GM19239 (cell line): Measurements from ENCODE around the gene GID8.

ENCODE experiments used
- DNase-seq: peaks from one replicate; pipeline ENCODE4 v3.0.0; 2011; ENCODE audit warnings: low spot score; ENCODE audit not compliant: insufficient read length
- FAIRE-seq: peaks from 2 replicates; lab custom pipeline; 2011; peaks lifted over from hg19 to GRCh38; lab: Jason Lieb, UNC

Gene GID8

GRCh38 chr20:62901891-62902290, 36.1 kb upstream of the GID8 start:
- FAIRE-seq = no peak

DNA sequence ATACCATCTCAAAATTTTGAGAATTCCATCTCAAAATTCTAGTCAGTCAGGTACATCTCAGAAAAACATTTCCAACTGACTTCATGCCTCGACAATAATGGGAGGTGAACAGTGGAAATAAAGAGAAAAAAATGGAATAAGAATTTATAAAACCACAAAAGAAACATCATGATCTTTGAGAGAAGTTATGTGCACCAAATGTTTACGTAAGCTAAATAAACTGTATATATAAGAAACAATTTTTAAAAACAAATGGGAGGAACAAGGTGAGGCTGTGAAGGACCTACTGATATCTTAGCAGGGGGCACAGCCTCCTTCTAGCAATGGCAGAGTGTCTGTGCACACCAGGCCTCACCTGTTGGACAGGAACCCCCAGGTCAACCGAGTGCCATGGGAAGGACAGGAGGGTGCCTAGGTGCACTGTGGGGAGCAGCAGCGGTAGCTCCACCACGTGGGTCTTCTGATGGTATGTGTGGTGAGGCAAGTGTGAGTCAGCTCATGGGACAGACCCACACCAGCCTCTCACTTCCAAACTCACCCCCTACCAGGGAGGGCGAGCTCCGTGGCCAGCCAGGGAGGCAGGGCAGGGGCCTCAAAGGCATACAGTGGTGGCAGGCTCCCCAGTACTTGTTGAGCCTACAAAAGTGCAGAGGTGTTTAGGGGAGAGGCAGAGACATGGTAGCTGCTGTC, 34.9 kb upstream of the GID8 start:
- DNase-seq = no peak
- no peak for FAIRE-seq

More at GRCh38 chr20:62901891-62902290, 36.1 kb upstream of the GID8 start:
- no peak for DNase-seq

- DNase-seq = no peak
- no peak for FAIRE-seq
Measured at GRCh38 chr20:62905536-62906117, 32.3 kb upstream of the GID8 start.

DNA sequence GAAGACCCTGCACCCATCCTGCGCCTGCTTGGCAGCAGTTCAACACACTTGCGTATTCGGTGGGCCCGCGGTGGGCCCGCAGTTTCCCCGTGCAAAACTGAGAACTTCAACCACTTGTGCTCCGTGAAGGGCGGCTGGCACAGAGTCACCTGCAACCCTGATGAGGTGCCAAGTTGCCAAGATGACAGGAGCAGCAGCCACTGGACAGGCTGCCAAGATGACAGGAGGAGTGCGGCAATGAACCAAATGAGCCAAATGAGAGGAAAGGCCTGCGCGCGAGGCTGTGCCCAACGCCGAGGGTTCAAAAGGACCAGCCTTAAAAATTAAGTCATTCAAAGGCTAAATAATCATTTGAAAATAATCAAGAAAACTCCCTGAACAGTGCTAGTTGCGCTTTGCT, 31.7 kb upstream of the GID8 start:
- no peak for FAIRE-seq
- DNase-seq = no peak

- DNase-seq (no peak), FAIRE-seq (no peak)
Measured at GRCh38 chr20:62906647-62907375, 31.1 kb upstream of the GID8 start.

- no peak for FAIRE-seq
- no peak for DNase-seq
Measured at GRCh38 chr20:62907384-62908317, 30.3 kb upstream of the GID8 start.

GRCh38 chr20:62908971-62909791, 28.8 kb upstream of the GID8 start:
- no peak for DNase-seq
- no peak for FAIRE-seq

DNA sequence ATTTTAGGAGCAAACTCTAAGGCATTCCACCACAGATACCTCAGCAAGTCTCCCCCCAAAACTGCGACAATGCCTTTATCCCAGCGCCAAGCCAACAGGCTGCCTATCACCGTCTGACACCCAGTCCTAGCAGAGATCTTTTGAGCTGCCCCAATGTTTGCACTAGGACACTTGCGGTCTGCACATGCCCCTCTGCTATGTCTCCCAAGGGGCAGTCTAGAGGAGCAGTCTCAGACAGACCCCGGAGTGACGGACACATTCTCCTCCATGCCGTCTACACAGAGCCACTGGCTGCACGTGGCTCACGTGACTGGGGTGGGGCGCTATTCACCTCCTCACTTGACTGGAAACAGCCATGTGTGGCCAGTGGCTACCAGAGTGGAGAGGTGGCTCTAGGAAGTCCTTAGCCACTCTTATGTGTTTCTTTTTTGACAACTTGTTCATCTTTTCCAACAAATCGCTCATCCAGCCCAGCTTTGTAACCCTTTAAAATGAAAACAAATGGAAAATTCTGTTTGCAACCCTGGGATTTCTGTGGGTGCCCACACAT, 27.7 kb upstream of the GID8 start:
- DNase-seq (no peak), FAIRE-seq (no peak)

DNA sequence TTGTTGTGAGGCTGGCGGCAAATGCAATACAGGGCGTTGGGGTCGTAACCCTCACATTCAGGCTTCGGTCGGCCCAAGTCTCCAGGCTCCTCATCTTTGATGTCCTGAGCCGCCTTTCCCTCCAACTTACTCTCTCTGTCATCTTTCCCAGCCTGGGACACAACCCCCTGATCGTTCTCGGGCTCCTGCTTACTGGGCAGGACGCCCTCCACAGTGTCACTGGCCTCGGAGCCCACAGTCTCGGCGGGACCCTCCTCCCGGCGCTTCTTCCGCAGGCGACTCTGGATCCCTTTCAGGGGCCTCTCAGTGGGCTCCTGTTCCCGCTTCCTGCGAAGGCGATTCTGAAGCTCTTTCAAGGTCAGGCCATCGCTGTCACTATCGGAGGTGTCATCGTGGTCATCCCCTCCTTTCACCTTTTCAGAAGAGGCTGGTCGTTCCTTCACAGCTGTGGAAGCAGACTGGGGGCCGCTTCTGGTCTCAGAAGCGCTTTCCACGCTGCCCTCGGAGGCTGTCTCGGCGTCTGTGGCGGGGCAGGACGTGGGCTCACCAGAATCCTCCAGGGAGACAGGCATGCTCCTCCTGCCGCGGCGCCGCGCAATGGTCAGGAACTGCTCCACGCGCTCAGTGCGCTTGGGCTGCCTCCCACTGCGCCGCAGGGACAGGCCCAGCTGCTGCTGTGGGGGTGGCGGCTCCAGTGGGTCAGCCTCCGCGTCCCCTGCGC, 27.0 kb upstream of the GID8 start:
- FAIRE-seq (no peak), DNase-seq (no peak)

GRCh38 chr20:62911701-62912280, 26.2 kb upstream of the GID8 start:
- DNase-seq = no peak
- no peak for FAIRE-seq

GRCh38 chr20:62913043-62913630, 24.8 kb upstream of the GID8 start:
- DNase-seq (no peak), FAIRE-seq (no peak)

- no peak for FAIRE-seq
Measured at GRCh38 chr20:62914436-62914835, 23.5 kb upstream of the GID8 start.

DNA sequence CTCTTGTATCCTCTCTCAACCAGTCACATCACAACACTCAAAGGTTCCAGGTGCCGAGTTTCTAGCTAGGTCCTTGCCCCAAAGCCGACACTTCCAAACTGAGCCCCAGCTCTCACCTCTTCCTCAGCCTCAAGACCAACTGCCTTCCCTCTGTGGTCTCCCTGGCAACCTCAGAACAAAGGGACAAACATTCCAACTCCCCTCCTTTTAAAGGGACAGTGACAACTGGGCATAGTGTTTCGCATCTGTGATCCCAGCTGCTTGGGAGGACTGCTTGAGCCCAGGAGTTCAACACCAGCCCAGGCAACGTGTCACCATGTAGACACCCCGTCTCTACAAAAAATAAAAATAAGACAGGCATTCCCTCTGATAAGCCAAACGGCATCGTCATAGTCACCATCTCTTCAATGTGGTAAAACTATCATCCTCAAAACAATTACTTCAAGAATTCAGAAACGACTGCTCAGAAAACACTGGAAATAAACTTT, 22.9 kb upstream of the GID8 start:
- DNase-seq = no peak
- FAIRE-seq = no peak

More at GRCh38 chr20:62914436-62914835, 23.5 kb upstream of the GID8 start:
- no peak for DNase-seq

DNA sequence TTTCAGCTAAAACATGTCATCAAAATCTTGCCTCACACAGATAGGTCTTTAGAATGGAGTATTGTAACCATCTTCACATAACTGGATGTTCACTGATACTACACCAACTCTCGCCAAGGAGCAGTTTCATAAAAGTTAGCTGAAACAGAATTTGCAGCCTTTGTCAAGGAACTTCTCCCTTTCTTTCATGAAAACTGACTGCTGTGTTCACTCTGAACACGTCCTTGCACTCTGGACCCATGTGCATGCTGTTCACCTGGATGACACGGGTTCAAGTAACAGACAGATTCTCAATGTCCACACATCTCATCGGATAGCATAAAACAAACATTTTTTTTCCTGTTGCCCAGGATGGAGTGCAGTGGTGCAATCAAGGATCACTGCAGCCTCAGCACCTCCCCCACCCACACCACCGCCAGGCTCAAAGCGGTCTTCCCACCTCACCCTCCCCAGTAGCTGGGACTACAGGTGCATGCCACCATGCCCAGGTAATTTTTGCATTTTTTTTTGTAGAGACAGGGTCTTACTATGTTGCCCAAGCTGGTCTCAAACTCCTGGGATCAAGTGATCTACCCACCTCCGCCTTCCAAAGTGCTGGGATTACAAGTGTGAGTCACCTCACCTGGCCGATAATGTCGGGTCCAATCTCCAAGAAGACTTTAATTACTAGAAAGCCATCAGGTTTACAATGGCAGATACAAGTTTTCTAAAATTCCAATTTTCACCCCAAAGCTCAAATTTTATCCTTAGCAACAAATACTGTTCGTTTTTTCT, 21.1 kb upstream of the GID8 start:
- FAIRE-seq = no peak

GRCh38 chr20:62917720-62918119, 20.2 kb upstream of the GID8 start:
- FAIRE-seq = no peak

More for the DNA sequence above, 21.1 kb upstream of the GID8 start:
- DNase-seq = no peak

GRCh38 chr20:62918147-62918546, 19.8 kb upstream of the GID8 start:
- FAIRE-seq (peak; percentile 49), DNase-seq (no peak)

More at GRCh38 chr20:62917720-62918119, 20.2 kb upstream of the GID8 start:
- DNase-seq = no peak

- DNase-seq = no peak
- FAIRE-seq = peak; percentile 84
Measured at GRCh38 chr20:62918831-62919230, 19.1 kb upstream of the GID8 start.
